ENCODE results near the gene PIGU.

DNA sequence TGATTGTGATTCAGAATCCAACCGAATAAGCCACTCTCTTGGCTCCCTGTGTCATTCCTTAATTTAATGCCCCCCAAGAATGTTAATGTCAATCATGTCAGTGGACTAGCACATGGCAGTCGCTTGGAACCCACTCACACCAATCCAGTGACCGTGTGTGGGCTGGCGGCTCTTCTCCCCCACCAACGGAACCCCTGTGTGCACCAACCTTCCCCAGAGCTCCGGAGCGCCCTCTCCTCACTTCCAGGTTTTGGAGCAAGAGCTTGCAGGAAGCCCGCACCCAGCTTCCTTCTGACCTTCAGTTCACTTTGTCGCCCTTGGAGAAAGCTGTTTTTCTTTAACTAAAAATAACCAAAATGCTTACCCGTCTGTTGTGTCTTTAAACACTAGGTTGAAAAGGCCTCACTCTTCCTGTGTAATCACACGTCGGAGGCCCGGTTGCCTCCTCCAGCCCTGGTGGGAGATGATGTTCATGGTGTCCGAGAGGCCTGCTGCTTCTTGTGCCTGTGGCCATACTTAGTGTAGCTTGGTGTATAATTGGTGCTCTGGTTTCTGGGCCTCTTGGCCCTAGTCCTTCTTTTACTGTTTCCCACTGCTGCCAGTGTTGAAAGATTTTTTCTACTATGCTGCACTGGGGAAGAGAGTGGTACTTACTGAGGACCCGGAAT is 136.2 kb downstream of the PIGU start:
- TF ChIP-seq, protein P1, sequence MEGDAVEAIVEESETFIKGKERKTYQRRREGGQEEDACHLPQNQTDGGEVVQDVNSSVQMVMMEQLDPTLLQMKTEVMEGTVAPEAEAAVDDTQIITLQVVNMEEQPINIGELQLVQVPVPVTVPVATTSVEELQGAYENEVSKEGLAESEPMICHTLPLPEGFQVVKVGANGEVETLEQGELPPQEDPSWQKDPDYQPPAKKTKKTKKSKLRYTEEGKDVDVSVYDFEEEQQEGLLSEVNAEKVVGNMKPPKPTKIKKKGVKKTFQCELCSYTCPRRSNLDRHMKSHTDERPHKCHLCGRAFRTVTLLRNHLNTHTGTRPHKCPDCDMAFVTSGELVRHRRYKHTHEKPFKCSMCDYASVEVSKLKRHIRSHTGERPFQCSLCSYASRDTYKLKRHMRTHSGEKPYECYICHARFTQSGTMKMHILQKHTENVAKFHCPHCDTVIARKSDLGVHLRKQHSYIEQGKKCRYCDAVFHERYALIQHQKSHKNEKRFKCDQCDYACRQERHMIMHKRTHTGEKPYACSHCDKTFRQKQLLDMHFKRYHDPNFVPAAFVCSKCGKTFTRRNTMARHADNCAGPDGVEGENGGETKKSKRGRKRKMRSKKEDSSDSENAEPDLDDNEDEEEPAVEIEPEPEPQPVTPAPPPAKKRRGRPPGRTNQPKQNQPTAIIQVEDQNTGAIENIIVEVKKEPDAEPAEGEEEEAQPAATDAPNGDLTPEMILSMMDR (conservative IDR thresholded peaks at IDR 0.05; ENCODE audit: low read length) = no peak
- no peak for TF ChIP-seq EZH2phosphoT487 (IDR thresholded peaks at IDR 0.05; ENCODE audit: borderline replicate concordance, low read depth, low read length)

All from OCI-LY7 (cell line).